MCF 10A (cell line): ENCODE data around the gene TPM1. TPM values are rescaled to one million over a fixed set of nuclear protein-coding genes. Genes with fewer than 3 reads are reported as not detected.

ENCODE experiments used
- BruUV-seq: library from RNA; stranded (reverse); fragments of 400-500 nt; replicated peaks from 2 replicates; lab custom pipeline; 2021; lab: Mats Ljungman, UMichigan
- CTCF ChIA-PET: fragments of 300-600 bp; sonication (Branson Sonifier 250); formaldehyde crosslinking; extraction: SDS; loops from one replicate; lab custom pipeline; 2021; ENCODE audit warnings: antibody characterized with exemption, inconsistent platforms; lab: Yijun Ruan, JAX
- POLR2A ChIA-PET: fragments of 300-600, 350-650 bp; sonication (Branson Sonifier 250); formaldehyde crosslinking; extraction: SDS; loops from one replicate; lab custom pipeline; 2020; ENCODE audit warnings: antibody characterized with exemption, inconsistent platforms; lab: Yijun Ruan, JAX
- DNase-seq: peaks from one replicate; pipeline ENCODE4 v3.0.0-alpha.2; 2018; ENCODE audit not compliant: unreplicated experiment
- H3K27ac Mint-ChIP-seq: one replicate; pipeline ENCODE4 v1.8.0; 2022; ENCODE audit warnings: mild to moderate bottlenecking, low read depth, mixed read lengths; ENCODE audit not compliant: unreplicated experiment
- H3K27me3 Mint-ChIP-seq: one replicate; pipeline ENCODE4 v1.8.0; 2022; ENCODE audit warnings: mixed read lengths; ENCODE audit not compliant: insufficient read depth, unreplicated experiment
- H3K36me3 Mint-ChIP-seq: one replicate; pipeline ENCODE4 v1.8.0; 2022; ENCODE audit warnings: mild to moderate bottlenecking, moderate library complexity, mixed read lengths; ENCODE audit not compliant: insufficient read depth, unreplicated experiment
- H3K4me1 Mint-ChIP-seq: one replicate; pipeline ENCODE4 v1.8.0; 2022; ENCODE audit warnings: mixed read lengths; ENCODE audit not compliant: insufficient read depth, unreplicated experiment
- H3K4me3 Mint-ChIP-seq: one replicate; pipeline ENCODE4 v1.8.0; 2022; ENCODE audit warnings: mild to moderate bottlenecking, moderate library complexity, mixed read lengths; ENCODE audit not compliant: unreplicated experiment
- H3K9me3 Mint-ChIP-seq: one replicate; pipeline ENCODE4 v1.8.0; 2022; ENCODE audit warnings: mixed read lengths; ENCODE audit not compliant: unreplicated experiment
- intact Hi-C: fragments of 100-400 bp; cut with micrococcal nuclease; formaldehyde crosslinking; loops from 2 replicates; pipeline ENCODE4 v1.14.1; 2022
- total RNA-seq: library from RNA; stranded (reverse); gene quantifications from 2 replicates; pipeline ENCODE4 v1.2.3, GENCODE V29; 2022
- TF ChIP-seq, protein P1 (sequence below): fragments of 200-600 bp; IDR thresholded peaks from one replicate; pipeline ENCODE4 v1.8.0; 2022; ENCODE audit warnings: antibody characterized with exemption, mild to moderate bottlenecking; ENCODE audit not compliant: unreplicated experiment

Gene TPM1
- total RNA-seq, 1 experiment from 2014 or later, result 67.8 TPM

DNA sequence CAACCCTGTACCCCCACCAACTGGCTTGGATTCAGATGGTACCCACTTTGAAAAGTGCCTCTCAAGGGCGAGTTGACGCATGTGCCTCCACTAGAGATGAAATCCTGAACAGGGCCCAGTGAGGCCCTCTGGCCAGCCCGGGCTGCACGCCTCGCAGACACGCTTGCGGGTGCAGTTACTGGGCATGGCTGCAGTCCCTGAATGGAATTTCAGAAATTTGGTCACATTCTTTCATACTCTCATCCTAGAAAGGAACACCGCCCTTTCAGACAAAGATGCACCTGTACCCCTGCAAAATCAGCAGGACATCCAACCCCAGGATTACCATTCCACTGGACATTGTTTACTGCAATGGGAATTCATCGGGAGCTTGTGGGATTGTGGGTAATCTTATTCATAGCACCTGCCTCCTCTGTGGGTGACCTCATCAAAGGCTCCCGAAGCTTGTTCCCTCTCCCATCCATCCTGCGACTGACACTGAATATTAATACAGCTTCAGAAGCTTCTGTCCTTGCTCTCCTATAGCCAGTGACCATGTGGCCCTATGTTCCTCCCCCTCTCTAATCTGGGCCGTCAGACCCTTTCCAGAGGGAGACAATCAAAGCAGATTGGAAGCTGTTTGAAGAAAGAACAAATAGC is 42.5 kb upstream of the TPM1 start:
- ChIA-PET CTCF (interaction anchor here (0.6 to 1.0 kb wide), 2 partner anchors 19 to 48 kb away, joined by 3 read pairs; no protein-coding TSS in a partner anchor), POLR2A (interaction anchor here (0.6 to 1.0 kb wide), 3 partner anchors 9 to 16 kb away, joined by 3 to 4 read pairs (median 3); no protein-coding TSS in a partner anchor)
- Mint-ChIP-seq H3K9me3 (no peaks in the 10 kb centered on the region), H3K4me1 (no peaks in the 10 kb centered on the region), H3K4me3 (no peak overlapping the region), H3K27me3 (no peaks in the 10 kb centered on the region), H3K27ac (no peak overlapping the region), H3K36me3 (no peaks in the 10 kb centered on the region)
- intact Hi-C loops, result no loop called here
- DNase-seq, result no peak
- no TSS peak for BruUV-seq
- TF ChIP-seq, protein P1, sequence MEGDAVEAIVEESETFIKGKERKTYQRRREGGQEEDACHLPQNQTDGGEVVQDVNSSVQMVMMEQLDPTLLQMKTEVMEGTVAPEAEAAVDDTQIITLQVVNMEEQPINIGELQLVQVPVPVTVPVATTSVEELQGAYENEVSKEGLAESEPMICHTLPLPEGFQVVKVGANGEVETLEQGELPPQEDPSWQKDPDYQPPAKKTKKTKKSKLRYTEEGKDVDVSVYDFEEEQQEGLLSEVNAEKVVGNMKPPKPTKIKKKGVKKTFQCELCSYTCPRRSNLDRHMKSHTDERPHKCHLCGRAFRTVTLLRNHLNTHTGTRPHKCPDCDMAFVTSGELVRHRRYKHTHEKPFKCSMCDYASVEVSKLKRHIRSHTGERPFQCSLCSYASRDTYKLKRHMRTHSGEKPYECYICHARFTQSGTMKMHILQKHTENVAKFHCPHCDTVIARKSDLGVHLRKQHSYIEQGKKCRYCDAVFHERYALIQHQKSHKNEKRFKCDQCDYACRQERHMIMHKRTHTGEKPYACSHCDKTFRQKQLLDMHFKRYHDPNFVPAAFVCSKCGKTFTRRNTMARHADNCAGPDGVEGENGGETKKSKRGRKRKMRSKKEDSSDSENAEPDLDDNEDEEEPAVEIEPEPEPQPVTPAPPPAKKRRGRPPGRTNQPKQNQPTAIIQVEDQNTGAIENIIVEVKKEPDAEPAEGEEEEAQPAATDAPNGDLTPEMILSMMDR, result no peak

DNA sequence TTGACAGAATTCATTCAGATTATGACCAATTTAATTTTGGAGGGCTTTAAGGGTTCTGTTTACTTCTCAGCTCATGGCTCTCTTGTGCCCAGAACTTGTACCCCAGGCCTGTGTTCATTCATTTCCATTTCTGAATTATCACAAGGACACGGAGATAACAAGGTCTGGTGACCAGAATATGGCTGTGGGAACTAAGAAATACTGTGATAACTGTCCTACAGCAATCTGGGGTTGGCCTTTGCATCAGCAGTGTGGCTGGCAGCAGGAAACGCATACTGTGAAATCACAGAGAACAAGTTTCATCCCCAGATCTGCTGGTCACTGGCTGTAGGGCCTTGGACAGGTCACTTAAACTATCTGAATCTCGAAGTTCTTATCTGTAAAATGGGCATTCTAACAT is 41.8 kb upstream of the TPM1 start:
- H3K4me1 Mint-ChIP-seq, result no peaks in the 10 kb centered on the region
- no peaks in the 10 kb centered on the region for H3K36me3 Mint-ChIP-seq
- no peaks in the 10 kb centered on the region for H3K9me3 Mint-ChIP-seq
- TF ChIP-seq, protein P1, result no peak
- H3K27ac Mint-ChIP-seq, result no peak overlapping the region
- BruUV-seq, result no TSS peak
- ChIA-PET CTCF (interaction anchor here (0.6 to 1.0 kb wide), 2 partner anchors 19 to 47 kb away, joined by 3 read pairs; no protein-coding TSS in a partner anchor), POLR2A (interaction anchor here (0.6 to 1.0 kb wide), 3 partner anchors 9 to 172 kb away, joined by 3 read pairs; no protein-coding TSS in a partner anchor)
- no peaks in the 10 kb centered on the region for H3K27me3 Mint-ChIP-seq
- intact Hi-C loops, result no loop called here
- no peak for DNase-seq
- no peak overlapping the region for H3K4me3 Mint-ChIP-seq

DNA sequence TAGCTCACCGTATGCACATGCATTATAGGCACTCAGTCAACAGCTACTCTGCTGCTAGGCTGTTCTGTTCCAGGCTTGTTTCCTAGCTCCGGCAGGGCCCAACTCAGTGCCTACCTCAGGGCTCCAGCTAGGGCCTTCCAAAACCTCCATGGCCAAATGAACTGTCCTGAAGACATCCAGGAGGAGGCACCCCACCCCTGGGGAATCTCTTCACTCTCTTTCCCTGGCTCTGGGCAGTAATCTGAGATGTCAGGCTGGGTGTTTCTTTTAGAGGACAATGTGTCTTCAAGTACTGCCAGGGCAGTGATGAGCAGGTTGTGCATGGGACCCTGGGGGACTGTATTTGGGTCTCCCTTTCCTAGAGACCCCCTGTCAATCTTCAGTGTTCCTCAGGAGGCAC is 38.3 kb upstream of the TPM1 start:
- intact Hi-C loops, result no loop called here
- no peak for DNase-seq
- CTCF ChIA-PET, result no interaction called here
- no peak overlapping the region for H3K4me3 Mint-ChIP-seq
- POLR2A ChIA-PET, result no interaction called here
- no peaks in the 10 kb centered on the region for H3K9me3 Mint-ChIP-seq
- H3K36me3 Mint-ChIP-seq, result no peaks in the 10 kb centered on the region
- no peak overlapping the region for H3K27ac Mint-ChIP-seq
- TF ChIP-seq, protein P1, result no peak
- BruUV-seq, result no TSS peak
- H3K4me1 Mint-ChIP-seq, result no peaks in the 10 kb centered on the region
- no peaks in the 10 kb centered on the region for H3K27me3 Mint-ChIP-seq

DNA sequence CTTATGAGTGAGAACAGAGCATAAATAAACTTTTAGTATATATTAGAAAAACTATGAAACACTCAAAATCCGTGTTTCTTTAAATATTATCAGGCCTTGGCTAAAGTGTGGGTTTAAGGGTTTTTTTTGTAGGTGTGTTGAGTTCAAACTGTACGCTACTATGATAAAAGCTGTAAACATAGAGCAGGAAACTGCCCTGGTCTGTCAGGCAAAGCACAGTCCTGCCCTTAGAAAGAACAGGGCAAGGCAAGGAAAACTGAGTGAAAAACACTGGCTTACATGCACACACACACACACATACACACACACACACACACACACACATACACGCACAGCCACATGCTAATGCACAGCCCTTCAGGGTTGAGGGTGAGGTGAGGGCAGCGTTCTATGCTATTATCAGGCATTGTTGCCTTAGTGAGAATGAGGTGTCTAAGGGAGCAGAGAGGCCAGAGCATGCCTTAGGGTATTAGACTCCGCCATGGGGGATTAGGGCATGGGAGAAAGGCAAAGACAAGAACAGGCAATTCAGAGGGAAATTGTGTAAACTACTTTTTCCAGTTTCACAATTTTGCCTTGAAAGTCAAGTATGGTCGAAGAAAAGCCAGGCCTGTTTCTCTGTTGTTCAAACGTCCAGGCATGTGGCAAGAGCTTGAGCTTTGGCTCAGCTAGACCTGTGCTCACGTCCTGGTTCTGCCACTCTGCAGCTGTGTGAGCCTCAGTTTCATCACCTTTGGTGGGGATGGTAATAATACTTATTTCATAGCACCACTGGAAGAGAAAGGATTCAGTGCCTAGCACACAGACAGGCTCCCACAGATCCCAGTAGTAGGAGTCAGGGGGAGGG is 36.3 kb upstream of the TPM1 start:
- peak; percentile 17 for DNase-seq
- H3K9me3 Mint-ChIP-seq, result no peaks in the 10 kb centered on the region
- H3K27me3 Mint-ChIP-seq, result no peaks in the 10 kb centered on the region
- no peak overlapping the region for H3K4me3 Mint-ChIP-seq
- ChIA-PET CTCF (interaction anchor here (0.6 kb wide), 1 partner anchor 51 kb away, joined by 3 read pairs; no protein-coding TSS in a partner anchor), POLR2A (no interaction called here)
- intact Hi-C loops, result no loop called here
- H3K36me3 Mint-ChIP-seq, result no peaks in the 10 kb centered on the region
- TF ChIP-seq, protein P1, result no peak
- H3K27ac Mint-ChIP-seq, result no peak overlapping the region
- BruUV-seq, result no TSS peak
- no peaks in the 10 kb centered on the region for H3K4me1 Mint-ChIP-seq
